ENCODE measurements around the gene ZNF790. TPM values are rescaled to one million over a fixed set of nuclear protein-coding genes. Genes with fewer than 3 reads are reported as not detected.

ZNF790 gene
- total and polyA plus RNA-seq, 2 of the 13 experiments (the other 11 are each of a cell fraction or from before 2014, with no cell fraction given), result 1.3 to 5.3 TPM

GRCh38 chr19:36772311-36773222, 65.6 kb downstream of the ZNF790 start, which contains the start of gene ZNF850 (continued):
- TF ChIP-seq SALL2 (CRISPR knock-in tag; IDR thresholded peaks at IDR 0.05) (no peak), ZBTB43 (CRISPR knock-in tag; conservative IDR thresholded peaks at IDR 0.05) (no peak), POLR2AphosphoS5 (IDR thresholded peaks at IDR 0.05; ENCODE audit: low read depth, low read length) (peak; percentile 44; the same call in 1 of the 2 replicates), ZXDC (CRISPR knock-in tag; IDR thresholded peaks at IDR 0.05) (no peak), ZBTB20 (CRISPR knock-in tag; IDR thresholded peaks at IDR 0.05; ENCODE audit: borderline replicate concordance, low read depth) (no peak), ZNF703 (CRISPR knock-in tag; IDR thresholded peaks at IDR 0.05; ENCODE audit: borderline replicate concordance) (no peak), ZNF670 (CRISPR knock-in tag; IDR thresholded peaks at IDR 0.05; ENCODE audit: borderline replicate concordance) (no peak), XRCC5 (optimal IDR thresholded peaks at IDR 0.05; ENCODE audit: low read length) (no peak), MIXL1 (CRISPR knock-in tag; IDR thresholded peaks at IDR 0.05) (0 out of 2 replicates have a peak, but pooled peaks have one; percentile 35), ZNF784 (CRISPR knock-in tag; IDR thresholded peaks at IDR 0.05; ENCODE audit: borderline replicate concordance) (no peak), ZHX1 (CRISPR knock-in tag; IDR thresholded peaks at IDR 0.05; ENCODE audit: low read depth) (no peak), RFXANK (CRISPR knock-in tag; IDR thresholded peaks at IDR 0.05) (no peak), ZSCAN29 (CRISPR knock-in tag; conservative IDR thresholded peaks at IDR 0.05) (no peak), ZNF160 (CRISPR knock-in tag; IDR thresholded peaks at IDR 0.05) (no peak), BCL6 (CRISPR knock-in tag; IDR thresholded peaks at IDR 0.05) (no peak), MYC (CRISPR knock-in tag; IDR thresholded peaks at IDR 0.05; ENCODE audit: borderline replicate concordance) (peak; percentile 82), KDM5B (CRISPR knock-in tag; IDR thresholded peaks at IDR 0.05; ENCODE audit: borderline replicate concordance) (no peak; the same call in 1 of the 2 replicates), SAFB2 (CRISPR knock-in tag; IDR thresholded peaks at IDR 0.05; ENCODE audit: borderline replicate concordance, low read depth) (no peak), CC2D1A (CRISPR knock-in tag; IDR thresholded peaks at IDR 0.05) (no peak), POGZ (CRISPR knock-in tag; IDR thresholded peaks at IDR 0.05) (peak; percentile 81), FOXO1 (CRISPR knock-in tag; IDR thresholded peaks at IDR 0.05) (0 out of 2 replicates have a peak, but pooled peaks have one; percentile 13), LBX2 (CRISPR knock-in tag; IDR thresholded peaks at IDR 0.05; ENCODE audit: borderline replicate concordance) (no peak)
